GF-D8 (cell line): ENCODE measurements around the gene KCNV2.
A peak's percentile ranks its signal among the peaks of the same experiment; 100 is the strongest.

ENCODE experiments used
- DNase-seq: peaks from one replicate; lab custom pipeline; 2025; lab: John Stamatoyannopoulos, UW

Gene KCNV2

DNA sequence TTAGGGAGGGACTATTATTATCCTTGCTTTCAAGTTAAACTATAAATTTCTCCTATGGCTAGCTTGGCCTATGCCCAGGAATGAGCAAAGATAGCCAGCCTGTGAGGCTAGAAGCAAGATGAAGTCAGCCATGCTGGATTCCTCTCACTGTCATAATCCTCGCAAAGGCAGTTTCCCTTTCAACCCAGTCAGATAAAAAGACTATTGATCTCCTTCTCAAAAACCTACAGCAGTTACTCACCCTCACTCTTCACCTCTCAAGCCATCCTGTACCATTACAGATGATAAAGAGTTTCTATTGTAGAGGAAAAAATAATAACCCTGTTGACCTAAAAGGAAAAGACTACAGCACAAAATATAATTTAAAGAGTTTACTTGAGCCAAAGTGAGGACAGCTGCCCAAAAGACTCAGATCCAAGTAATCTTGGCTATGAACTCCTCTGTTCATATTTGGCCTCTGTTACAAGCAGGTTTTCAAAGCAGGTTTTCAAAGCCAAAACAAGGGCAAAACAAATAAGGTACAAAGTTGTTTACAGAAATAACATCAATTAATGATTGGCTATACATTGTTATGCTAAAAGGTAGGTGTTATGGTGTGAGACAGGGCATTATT is 41.7 kb downstream of the KCNV2 start:
- DNase-seq, result no peak

GRCh38 chr9:2761424-2761823 is 44.1 kb downstream of the KCNV2 start:
- DNase-seq, result no peak

DNA sequence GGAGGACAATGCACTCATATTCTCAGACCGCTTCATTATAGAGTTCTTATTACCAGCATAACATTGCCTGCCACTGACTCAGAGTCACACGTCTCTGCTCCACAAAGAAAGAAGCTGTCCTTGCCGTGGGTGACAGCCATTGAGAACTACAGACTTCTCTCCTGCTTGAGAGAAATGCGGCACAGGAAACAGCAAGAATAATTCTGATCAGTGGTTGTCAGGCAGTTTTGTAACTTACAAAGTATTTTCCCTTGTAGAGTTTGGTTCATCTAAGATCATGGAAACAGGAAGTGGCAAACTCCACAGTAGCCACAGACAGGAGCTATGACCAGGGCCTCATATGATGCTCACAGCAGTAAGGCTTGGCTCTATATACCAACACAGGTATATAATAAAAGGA is 47.0 kb downstream of the KCNV2 start:
- DNase-seq, result peak; percentile 64

DNA sequence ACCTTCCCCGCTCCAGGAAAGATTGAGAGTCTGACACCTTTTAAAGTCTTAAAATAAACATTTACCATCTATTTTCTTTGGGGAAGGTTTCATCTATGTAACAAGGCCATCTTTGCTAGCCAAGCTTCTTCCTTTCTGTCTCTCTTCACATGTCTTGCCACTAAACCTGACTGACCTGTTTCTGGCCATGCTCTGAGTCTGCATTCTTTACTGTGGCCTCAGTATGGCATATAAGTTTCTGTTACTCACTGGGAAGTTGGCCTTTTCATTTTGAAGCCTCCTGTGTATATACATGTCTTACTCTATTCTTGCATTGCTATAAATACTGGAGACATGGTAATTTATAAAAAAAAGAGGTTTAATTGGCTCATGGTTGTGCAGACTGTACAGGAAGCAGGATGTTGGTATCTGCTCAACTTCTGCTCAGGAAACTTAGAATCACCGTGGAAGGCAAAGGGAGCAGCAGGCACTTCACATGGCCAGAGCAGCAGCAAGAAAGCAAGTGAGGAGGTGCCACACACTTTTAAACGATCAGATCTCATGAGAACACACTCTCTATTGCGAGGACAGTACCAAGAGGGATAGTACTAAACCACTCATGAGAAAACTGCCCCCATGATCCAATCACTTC is 48.1 kb downstream of the KCNV2 start:
- DNase-seq, result peak; percentile 0

GRCh38 chr9:2767800-2768677 is 50.7 kb downstream of the KCNV2 start:
- DNase-seq, result no peak

DNA sequence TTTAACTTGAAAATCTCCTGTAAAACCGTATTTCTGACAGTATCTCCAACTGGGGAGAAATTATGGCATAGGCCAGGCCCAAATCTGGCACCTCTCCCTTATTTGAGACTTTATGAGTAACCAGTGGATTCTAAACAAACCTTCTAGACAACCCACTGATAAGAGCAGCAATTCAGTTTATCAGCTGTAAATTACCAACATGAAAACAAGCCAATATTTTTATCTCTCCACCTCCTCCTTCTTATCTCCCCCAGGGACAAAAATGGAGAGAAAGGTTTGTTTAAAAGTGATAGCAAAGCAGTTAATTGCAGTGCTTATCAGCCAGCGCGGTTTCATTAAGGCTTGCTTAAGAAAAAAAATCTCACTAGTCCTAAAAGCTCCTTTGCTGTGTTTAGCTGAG is 53.8 kb downstream of the KCNV2 start:
- no peak for DNase-seq

GRCh38 chr9:2771661-2772060 is 54.4 kb downstream of the KCNV2 start:
- no peak for DNase-seq

- no peak for DNase-seq
Measured at GRCh38 chr9:2777454-2777853, 60.1 kb downstream of the KCNV2 start.

DNA sequence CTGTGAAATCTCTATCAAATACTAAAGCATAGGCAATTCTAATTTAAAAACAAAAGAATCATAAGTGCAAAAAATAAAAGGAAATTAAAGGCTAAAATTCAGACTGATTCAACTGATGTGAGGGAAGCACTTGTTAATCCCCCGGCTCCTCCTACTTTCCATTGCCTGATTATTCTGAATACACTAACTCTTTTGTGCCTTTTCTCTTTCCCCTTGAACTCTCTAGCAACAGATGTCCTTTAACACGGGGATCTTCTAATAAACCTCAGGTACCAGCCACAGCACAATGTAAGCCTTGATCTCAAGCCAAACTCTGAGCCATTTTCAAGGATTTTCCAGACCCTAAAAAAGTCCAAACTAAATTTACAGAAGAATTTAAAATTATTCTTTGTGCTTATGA is 61.5 kb downstream of the KCNV2 start:
- DNase-seq, result no peak
